Right lobe of liver (tissue), 6 donors: ENCODE results near the gene CCDC8. TPM values are rescaled to one million over a fixed set of nuclear protein-coding genes. Genes with fewer than 3 reads are reported as not detected.
A peak's percentile ranks its signal among the peaks of the same experiment; 100 is the strongest.

Source experiments
- ATAC-seq, 4 donors: fragments of 200-7000 bp; cut with Tn5 transposase; one replicate each; pipeline ENCODE4 v1.9.1; 2020; ENCODE audit warnings: mild to moderate bottlenecking in 4 of 4, moderate library complexity in 4 of 4
- DNase-seq, 3 donors: peaks; one replicate each; pipeline ENCODE4 v3.0.0-alpha.2; 2020
- H3K27ac ChIP-seq, 3 donors: fragments of 200-600 bp; one replicate each; pipeline ENCODE4 v1.8.0; 2022
- H3K27me3 ChIP-seq, 2 donors: fragments of 200-600 bp; one replicate each; pipeline ENCODE4 v1.8.0; 2022
- H3K36me3 ChIP-seq, 4 donors: fragments of 200-600 bp; sonication (generic) in 1 of 4; one replicate each; pipeline versions ENCODE4 v1.5.1 to v1.8.0; 2017 to 2022; ENCODE audit warnings: control low read depth in 1 of 4
- H3K4me1 ChIP-seq, 4 donors: fragments of 200-600 bp; sonication (generic) in 1 of 4; one replicate each; pipeline versions ENCODE4 v1.5.1 to v1.8.0; 2017 to 2022; ENCODE audit warnings: control low read depth in 1 of 4
- H3K4me3 ChIP-seq, 3 donors: fragments of 200-600 bp; one replicate each; pipeline ENCODE4 v1.8.0; 2022
- H3K9me3 ChIP-seq, 4 donors: fragments of 200-600 bp; sonication (generic) in 1 of 4; one replicate each; pipeline versions ENCODE4 v1.5.1 to v1.8.0; 2017 to 2022; ENCODE audit warnings: control low read depth in 1 of 4
- CTCF ChIP-seq, 4 donors: fragments of 200-600 bp in 3 of 4; fragments of 450-650 bp in 1 of 4; IDR thresholded peaks; one replicate each; pipeline versions ENCODE4 v1.5.1 to v1.8.0; 2016 to 2022; ENCODE audit warnings: antibody characterized with exemption in 4 of 4, mild to moderate bottlenecking in 2 of 4
- POLR2A ChIP-seq: fragments of 450-650 bp; IDR thresholded peaks from one replicate; pipeline ENCODE4 v1.6.1; 2017; ENCODE audit warnings: antibody characterized with exemption, mild to moderate bottlenecking
- WGBS: methylation state at CpG from one replicate; pipeline ENCODE4 v1.1.6; 2018; ENCODE audit warnings: low coverage, low lambda C conversion rate; ENCODE audit not compliant: insufficient coverage; ENCODE audit errors: missing lambda C conversion rate; 5-methylcytosine and 5-hydroxymethylcytosine counted together
- intact Hi-C, 2 donors: fragments of 100-400 bp; cut with DNase I; formaldehyde crosslinking; loops; one replicate each; pipeline versions ENCODE4 v1.11.2 to v1.14.1; 2022
- long read RNA-seq: library from polyadenylated mRNA; unstranded; transcript quantifications from one replicate; pipeline ENCODE4 v2.0.0, GENCODE V29; 2019
- total RNA-seq, 6 experiments: library from RNA; depleted of rRNA in 2 of 6; stranded (reverse); fragments of >200 nt in 2 of 6; fragmentation: NEBNext Ultra II Directional in 3 of 6; extraction: Animal tissue kit (Norgen Biotek cat#: 25700) in 3 of 6; gene quantifications; one replicate each; pipeline versions ENCODE4 v1.1.0 to v1.2.4, GENCODE V29; 2016 to 2023
- donor health status: DM: no; HTN: yes; CAD: no.
- donor health status: DM: no; HTN: no; CAD: no.
- donor health status: DM: no; HTN: no; CAD: no.
- donor health status: DM: no; HTN: yes; CAD: no.
- donor health status: DM: no; HTN: yes; CAD: no.

CCDC8 gene
- under 1 TPM in 5 of 6 experiments, not detected in 1; 0.26 to 0.55 (median 0.44) TPM for total RNA-seq
- long read RNA-seq: 0 reads

GRCh38 chr19:46413262-46414031, at the start of gene CCDC8:
TSS of gene CCDC8 (minus strand) at chr19:46413564. CDS start at chr19:46412810, 754 bp downstream.
- WGBS: 33% methylated on average over 9 of the region's 46 CpGs
- Histone ChIP-seq H3K27me3 (peaks cover 0 to 8% of the 10 kb centered on the region in 2 donors), H3K9me3 (no peaks in the 10 kb centered on the region), H3K27ac (no peak within 1 kb of the TSS), H3K4me1 (peaks cover 0 to 7% (median 0%) of the 10 kb centered on the region in 4 donors), H3K36me3 (no peaks in the 10 kb centered on the region), H3K4me3 (peak within 1 kb of the TSS; percentile 20 to 33 (median 25))
- ATAC-seq: peak; percentile 66 to 85 (median 70)
- DNase-seq: peak in 1 of 3 donors; percentile 60
- intact Hi-C loops: no loop called here
- TF ChIP-seq CTCF (IDR thresholded peaks at IDR 0.05) (no peak), POLR2A (no peak)

- 67% methylated on average over 1 of the region's 2 CpGs for WGBS
- Histone ChIP-seq H3K9me3 (no peaks in the 10 kb centered on the region), H3K4me1 (no peaks in the 10 kb centered on the region), H3K36me3 (no peaks in the 10 kb centered on the region), H3K27me3 (no peaks in the 10 kb centered on the region), H3K4me3 (no peak overlapping the region), H3K27ac (no peak overlapping the region)
- no peak for TF ChIP-seq POLR2A
- intact Hi-C loops: no loop called here
- ATAC-seq (no peak), DNase-seq (no peak)
Observed at GRCh38 chr19:46461537-46461936, 48.2 kb upstream of the CCDC8 start.

- Histone ChIP-seq H3K27ac (no peak overlapping the region), H3K9me3 (no peaks in the 10 kb centered on the region), H3K27me3 (no peaks in the 10 kb centered on the region), H3K4me1 (no peaks in the 10 kb centered on the region), H3K36me3 (no peaks in the 10 kb centered on the region), H3K4me3 (no peak overlapping the region)
- TF ChIP-seq POLR2A (no peak), CTCF (IDR thresholded peaks at IDR 0.05) (no peak)
- DNase-seq (no peak), ATAC-seq (no peak)
- WGBS: 70% methylated on average over 1 of the region's 1 CpG
- intact Hi-C loops: no loop called here
Observed at GRCh38 chr19:46460981-46461380, 47.6 kb upstream of the CCDC8 start.

- Histone ChIP-seq H3K27ac (no peak overlapping the region), H3K4me1 (no peaks in the 10 kb centered on the region), H3K27me3 (no peaks in the 10 kb centered on the region), H3K4me3 (no peak overlapping the region), H3K36me3 (no peaks in the 10 kb centered on the region), H3K9me3 (no peaks in the 10 kb centered on the region)
- DNase-seq (no peak), ATAC-seq (no peak)
- intact Hi-C loops: no loop called here
- TF ChIP-seq POLR2A: no peak
- no peak for TF ChIP-seq CTCF (IDR thresholded peaks at IDR 0.05)
- 57% methylated on average over 2 of the region's 2 CpGs for WGBS
Observed at GRCh38 chr19:46460055-46460454, 46.7 kb upstream of the CCDC8 start.

GRCh38 chr19:46456930-46457329, 43.6 kb upstream of the CCDC8 start:
- ATAC-seq: no peak
- intact Hi-C loops: no loop called here
- H3K36me3 ChIP-seq: no peaks in the 10 kb centered on the region
- no peaks in the 10 kb centered on the region for H3K27me3 ChIP-seq
- TF ChIP-seq POLR2A: no peak
- TF ChIP-seq CTCF (IDR thresholded peaks at IDR 0.05): no peak
- no peaks in the 10 kb centered on the region for H3K9me3 ChIP-seq
- WGBS: 67% methylated on average over 3 of the region's 5 CpGs
- no peaks in the 10 kb centered on the region for H3K4me1 ChIP-seq
- no peak overlapping the region for H3K27ac ChIP-seq
- no peak overlapping the region for H3K4me3 ChIP-seq
- no peak for DNase-seq
